ENCODE results near the gene KCNK2.

DNA sequence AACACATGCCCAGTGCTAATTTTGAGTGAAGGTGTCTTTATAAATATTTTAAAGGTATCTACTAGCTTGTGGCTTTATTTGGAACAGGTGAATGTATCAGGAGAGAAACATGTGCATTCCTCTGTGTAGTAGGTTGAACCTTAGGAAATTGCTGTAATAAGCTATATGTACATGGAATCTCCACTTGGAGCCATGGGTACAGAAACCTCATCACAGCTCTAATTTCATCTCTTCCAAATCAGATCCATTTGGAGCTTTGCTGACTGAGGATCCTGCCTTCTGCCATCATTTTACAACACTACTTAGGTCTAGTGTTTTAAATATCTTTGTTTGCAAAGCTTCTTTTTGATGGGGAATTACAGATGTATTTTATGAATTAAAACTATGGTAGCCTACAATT, 2.1 kb downstream of the KCNK2 start:
- TF ChIP-seq, protein P1, sequence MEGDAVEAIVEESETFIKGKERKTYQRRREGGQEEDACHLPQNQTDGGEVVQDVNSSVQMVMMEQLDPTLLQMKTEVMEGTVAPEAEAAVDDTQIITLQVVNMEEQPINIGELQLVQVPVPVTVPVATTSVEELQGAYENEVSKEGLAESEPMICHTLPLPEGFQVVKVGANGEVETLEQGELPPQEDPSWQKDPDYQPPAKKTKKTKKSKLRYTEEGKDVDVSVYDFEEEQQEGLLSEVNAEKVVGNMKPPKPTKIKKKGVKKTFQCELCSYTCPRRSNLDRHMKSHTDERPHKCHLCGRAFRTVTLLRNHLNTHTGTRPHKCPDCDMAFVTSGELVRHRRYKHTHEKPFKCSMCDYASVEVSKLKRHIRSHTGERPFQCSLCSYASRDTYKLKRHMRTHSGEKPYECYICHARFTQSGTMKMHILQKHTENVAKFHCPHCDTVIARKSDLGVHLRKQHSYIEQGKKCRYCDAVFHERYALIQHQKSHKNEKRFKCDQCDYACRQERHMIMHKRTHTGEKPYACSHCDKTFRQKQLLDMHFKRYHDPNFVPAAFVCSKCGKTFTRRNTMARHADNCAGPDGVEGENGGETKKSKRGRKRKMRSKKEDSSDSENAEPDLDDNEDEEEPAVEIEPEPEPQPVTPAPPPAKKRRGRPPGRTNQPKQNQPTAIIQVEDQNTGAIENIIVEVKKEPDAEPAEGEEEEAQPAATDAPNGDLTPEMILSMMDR (IDR thresholded peaks at IDR 0.05; ENCODE audit: borderline replicate concordance, extremely low read depth, low read length, poor library complexity, severe bottlenecking): no peak
- no peak for TF ChIP-seq EZH2 (IDR thresholded peaks at IDR 0.05; ENCODE audit: borderline replicate concordance, low read depth, low read length, severe bottlenecking)
